ENCODE data around the gene PLA2G2F. TPM values are rescaled to one million over a fixed set of nuclear protein-coding genes. Genes with fewer than 3 reads are reported as not detected.

Gene PLA2G2F
- total RNA-seq, 6 experiments from 2014 or later: not detected

- Mint-ChIP-seq H3K36me3 (ENCODE audit: low read depth) (peaks cover 4% of the 10 kb centered on the region), H3K27ac (no peak overlapping the region), H3K4me3 (no peak overlapping the region), H3K27me3 (ENCODE audit: insufficient read depth) (peaks cover 31% of the 10 kb centered on the region), H3K4me1 (ENCODE audit: low read depth) (no peaks in the 10 kb centered on the region), H3K9me3 (no peaks in the 10 kb centered on the region; the same call in 1 of the 2 replicates)
- no peak for TF ChIP-seq CTCF (IDR thresholded peaks at IDR 0.05)
- DNase-seq: no peak
Observed at GRCh38 chr1:20178634-20179370, 39.7 kb downstream of the PLA2G2F start.

- Mint-ChIP-seq H3K36me3 (ENCODE audit: low read depth) (peaks cover 4% of the 10 kb centered on the region), H3K27ac (no peak overlapping the region), H3K27me3 (ENCODE audit: insufficient read depth) (peaks cover 34% of the 10 kb centered on the region), H3K4me1 (ENCODE audit: low read depth) (no peaks in the 10 kb centered on the region), H3K4me3 (no peak overlapping the region), H3K9me3 (no peaks in the 10 kb centered on the region; the same call in 1 of the 2 replicates)
- TF ChIP-seq CTCF (IDR thresholded peaks at IDR 0.05): no peak
- DNase-seq: no peak
Observed at GRCh38 chr1:20179371-20180128, 40.4 kb downstream of the PLA2G2F start.

GRCh38 chr1:20180129-20180843, 41.2 kb downstream of the PLA2G2F start:
- H3K27me3 Mint-ChIP-seq (ENCODE audit: insufficient read depth): peaks cover 31% of the 10 kb centered on the region
- DNase-seq: no peak

GRCh38 chr1:20180844-20181207, 41.7 kb downstream of the PLA2G2F start:
- TF ChIP-seq CTCF (IDR thresholded peaks at IDR 0.05): no peak
- H3K36me3 Mint-ChIP-seq (ENCODE audit: low read depth): peaks cover 4% of the 10 kb centered on the region
- no peak for DNase-seq
- peaks cover 31% of the 10 kb centered on the region for H3K27me3 Mint-ChIP-seq (ENCODE audit: insufficient read depth)
- H3K4me3 Mint-ChIP-seq: no peak overlapping the region
- H3K9me3 Mint-ChIP-seq: no peaks in the 10 kb centered on the region; the same call in 1 of the 2 replicates
- no peak overlapping the region for H3K27ac Mint-ChIP-seq
- H3K4me1 Mint-ChIP-seq (ENCODE audit: low read depth): no peaks in the 10 kb centered on the region

More at GRCh38 chr1:20180129-20180843, 41.2 kb downstream of the PLA2G2F start:
- Mint-ChIP-seq H3K4me3 (no peak overlapping the region), H3K9me3 (no peaks in the 10 kb centered on the region; the same call in 1 of the 2 replicates), H3K36me3 (ENCODE audit: low read depth) (peaks cover 4% of the 10 kb centered on the region), H3K4me1 (ENCODE audit: low read depth) (no peaks in the 10 kb centered on the region), H3K27ac (no peak overlapping the region)
- no peak for TF ChIP-seq CTCF (IDR thresholded peaks at IDR 0.05)

- Mint-ChIP-seq H3K27ac (no peak overlapping the region), H3K9me3 (no peaks in the 10 kb centered on the region; the same call in 1 of the 2 replicates), H3K27me3 (ENCODE audit: insufficient read depth) (peaks cover 37% of the 10 kb centered on the region), H3K4me3 (no peak overlapping the region), H3K36me3 (ENCODE audit: low read depth) (peaks cover 4% of the 10 kb centered on the region), H3K4me1 (ENCODE audit: low read depth) (no peaks in the 10 kb centered on the region)
- no peak for TF ChIP-seq CTCF (IDR thresholded peaks at IDR 0.05)
- DNase-seq: no peak
Observed at GRCh38 chr1:20182415-20182814, 43.3 kb downstream of the PLA2G2F start.
